NB4 (cell line): Measurements from ENCODE around the gene RNASEL.
"Not testable (repeated sequence)": the region's sequence is repeated elsewhere in the genome, so short reads cannot be mapped to it uniquely, and the experiment has no call there.

Experiments
- DNase-seq: peaks from one replicate; pipeline ENCODE4 v3.0.0; 2010; ENCODE audit warnings: low read depth
- H3K4me3 ChIP-seq: one replicate; pipeline ENCODE4 v1.5.1; 2011; ENCODE audit warnings: mild to moderate bottlenecking, low read depth, low read length, moderate library complexity
- CTCF ChIP-seq: IDR thresholded peaks from one replicate; pipeline ENCODE4 v1.5.1; 2012; ENCODE audit warnings: low read depth, low read length
- MAX ChIP-seq: IDR thresholded peaks from 2 replicates; pipeline ENCODE4 v1.6.1; 2011; ENCODE audit warnings: low read depth, low read length
- MYC ChIP-seq: IDR thresholded peaks from 2 replicates; pipeline ENCODE4 v1.6.1; 2011; ENCODE audit warnings: low read depth, low read length
- POLR2A ChIP-seq: IDR thresholded peaks from 2 replicates; pipeline ENCODE4 v1.6.1; 2011; ENCODE audit warnings: mild to moderate bottlenecking; ENCODE audit not compliant: insufficient read length; ENCODE audit errors: extremely low read depth

RNASEL gene

GRCh38 chr1:182555493-182555892, 33.6 kb downstream of the RNASEL start:
- no peak overlapping the region for H3K4me3 ChIP-seq
- TF ChIP-seq MAX: no peak
- no peak for TF ChIP-seq CTCF
- no peak for TF ChIP-seq POLR2A
- no peak for TF ChIP-seq MYC
- DNase-seq: no peak

- DNase-seq: no peak
- TF ChIP-seq POLR2A (no peak), MYC (no peak), CTCF (no peak), MAX (no peak)
- H3K4me3 ChIP-seq: no peak overlapping the region
Measured at GRCh38 chr1:182552527-182552926, 36.5 kb downstream of the RNASEL start.

GRCh38 chr1:182549811-182550210, 39.2 kb downstream of the RNASEL start:
- TF ChIP-seq MYC (no peak), POLR2A (no peak)
- H3K4me3 ChIP-seq: no peak overlapping the region

GRCh38 chr1:182549346-182549745, 39.7 kb downstream of the RNASEL start:
- no peak for TF ChIP-seq POLR2A
- TF ChIP-seq CTCF: no peak
- no peak for TF ChIP-seq MAX
- TF ChIP-seq MYC: no peak
- H3K4me3 ChIP-seq: no peak overlapping the region
- DNase-seq: no peak

More at GRCh38 chr1:182549811-182550210, 39.2 kb downstream of the RNASEL start:
- DNase-seq: no peak

GRCh38 chr1:182533896-182534295, 55.2 kb downstream of the RNASEL start:
- no peak for TF ChIP-seq CTCF
- TF ChIP-seq MYC: no peak
- no peak for TF ChIP-seq MAX
- TF ChIP-seq POLR2A: no peak
- no peak overlapping the region for H3K4me3 ChIP-seq
- no peak for DNase-seq

GRCh38 chr1:182528206-182528605, 60.9 kb downstream of the RNASEL start:
- H3K4me3 ChIP-seq, DNase-seq: not testable (repeated sequence)

GRCh38 chr1:182527680-182528079, 61.4 kb downstream of the RNASEL start:
- H3K4me3 ChIP-seq: no peak overlapping the region
- TF ChIP-seq MAX (no peak), MYC (no peak), CTCF (no peak), POLR2A (no peak)
- no peak for DNase-seq
